GM06990 (cell line): ENCODE results near the gene EEPD1.
"Not testable (repeated sequence)": the region's sequence is repeated elsewhere in the genome, so short reads cannot be mapped to it uniquely, and the experiment has no call there.

ENCODE experiments used
- DNase-seq: peaks from one replicate; pipeline ENCODE4 v3.0.0-alpha.2; 2011; ENCODE audit not compliant: insufficient read length; ENCODE audit errors: extremely low read depth
- H3K27me3 ChIP-seq: replicated peaks from 2 replicates; pipeline ENCODE4 v1.6.0; 2011; ENCODE audit warnings: low read length; ENCODE audit not compliant: control insufficient read depth, insufficient read depth
- H3K36me3 ChIP-seq: 2 replicates; pipeline ENCODE4 v1.5.1; 2011; ENCODE audit warnings: low read length; ENCODE audit not compliant: control insufficient read depth, insufficient read depth
- H3K4me3 ChIP-seq: replicated peaks from 2 replicates; pipeline ENCODE4 v1.5.1; 2011; ENCODE audit warnings: low read depth, mild to moderate bottlenecking, control low read depth, low read length
- TF ChIP-seq, protein P1 (sequence below): IDR thresholded peaks from 2 replicates; pipeline ENCODE4 v1.5.1; 2011; ENCODE audit warnings: low read length, control low read depth, mild to moderate bottlenecking, inconsistent platforms; ENCODE audit not compliant: insufficient read depth, poor library complexity, severe bottlenecking

Gene EEPD1

GRCh38 chr7:36152756-36153570 is at the start of gene EEPD1:
Gene EEPD1, plus strand, starts transcription at chr7:36153254. Its CDS starts 1,071 bp downstream, at chr7:36154325.
- Histone ChIP-seq H3K27me3 (no peaks in the 10 kb centered on the region; the same call in none of the 2 replicates), H3K36me3 (no peaks in the 10 kb centered on the region), H3K4me3 (peak within 1 kb of the TSS; percentile 62)
- DNase-seq: peak; percentile 96
- TF ChIP-seq, protein P1, sequence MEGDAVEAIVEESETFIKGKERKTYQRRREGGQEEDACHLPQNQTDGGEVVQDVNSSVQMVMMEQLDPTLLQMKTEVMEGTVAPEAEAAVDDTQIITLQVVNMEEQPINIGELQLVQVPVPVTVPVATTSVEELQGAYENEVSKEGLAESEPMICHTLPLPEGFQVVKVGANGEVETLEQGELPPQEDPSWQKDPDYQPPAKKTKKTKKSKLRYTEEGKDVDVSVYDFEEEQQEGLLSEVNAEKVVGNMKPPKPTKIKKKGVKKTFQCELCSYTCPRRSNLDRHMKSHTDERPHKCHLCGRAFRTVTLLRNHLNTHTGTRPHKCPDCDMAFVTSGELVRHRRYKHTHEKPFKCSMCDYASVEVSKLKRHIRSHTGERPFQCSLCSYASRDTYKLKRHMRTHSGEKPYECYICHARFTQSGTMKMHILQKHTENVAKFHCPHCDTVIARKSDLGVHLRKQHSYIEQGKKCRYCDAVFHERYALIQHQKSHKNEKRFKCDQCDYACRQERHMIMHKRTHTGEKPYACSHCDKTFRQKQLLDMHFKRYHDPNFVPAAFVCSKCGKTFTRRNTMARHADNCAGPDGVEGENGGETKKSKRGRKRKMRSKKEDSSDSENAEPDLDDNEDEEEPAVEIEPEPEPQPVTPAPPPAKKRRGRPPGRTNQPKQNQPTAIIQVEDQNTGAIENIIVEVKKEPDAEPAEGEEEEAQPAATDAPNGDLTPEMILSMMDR: no peak

DNA sequence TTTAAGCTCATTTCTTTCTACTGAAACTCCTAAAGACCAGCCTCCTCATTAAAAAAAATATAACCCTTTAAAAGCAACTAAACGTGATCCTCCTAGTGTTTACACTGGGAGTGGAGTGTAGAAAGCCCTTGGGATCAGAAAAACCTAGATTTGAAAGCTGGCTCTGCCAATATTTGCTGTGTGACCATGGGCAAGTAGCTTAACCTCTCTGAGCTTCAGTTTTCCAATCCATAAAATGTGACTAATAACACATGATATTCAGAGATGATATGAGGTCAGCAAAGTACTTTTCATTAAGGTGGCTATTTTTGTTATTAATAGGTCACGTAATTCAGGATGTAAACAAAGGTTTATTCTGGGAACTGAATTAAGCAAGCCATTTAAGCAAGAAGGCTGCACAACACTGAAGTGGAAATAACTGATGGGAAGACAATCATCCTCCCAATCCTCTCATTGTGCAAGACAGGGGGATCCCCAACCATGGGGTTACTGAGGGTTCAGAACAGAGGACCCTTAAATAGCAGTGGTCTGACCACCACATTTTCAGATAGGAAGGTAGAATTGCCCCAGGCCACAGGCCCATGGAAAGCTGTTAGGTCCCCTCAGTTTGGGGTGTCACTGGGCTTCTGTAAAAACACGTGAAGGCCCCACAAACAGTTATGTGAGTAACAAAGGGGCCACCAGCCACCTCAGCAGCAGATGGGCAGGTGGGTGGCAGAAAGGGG is 49.1 kb upstream of the EEPD1 start:
- Histone ChIP-seq H3K36me3 (no peaks in the 10 kb centered on the region), H3K4me3 (no peak overlapping the region), H3K27me3 (no peaks in the 10 kb centered on the region; the same call in none of the 2 replicates)
- TF ChIP-seq, protein P1: no peak
- DNase-seq: no peak

DNA sequence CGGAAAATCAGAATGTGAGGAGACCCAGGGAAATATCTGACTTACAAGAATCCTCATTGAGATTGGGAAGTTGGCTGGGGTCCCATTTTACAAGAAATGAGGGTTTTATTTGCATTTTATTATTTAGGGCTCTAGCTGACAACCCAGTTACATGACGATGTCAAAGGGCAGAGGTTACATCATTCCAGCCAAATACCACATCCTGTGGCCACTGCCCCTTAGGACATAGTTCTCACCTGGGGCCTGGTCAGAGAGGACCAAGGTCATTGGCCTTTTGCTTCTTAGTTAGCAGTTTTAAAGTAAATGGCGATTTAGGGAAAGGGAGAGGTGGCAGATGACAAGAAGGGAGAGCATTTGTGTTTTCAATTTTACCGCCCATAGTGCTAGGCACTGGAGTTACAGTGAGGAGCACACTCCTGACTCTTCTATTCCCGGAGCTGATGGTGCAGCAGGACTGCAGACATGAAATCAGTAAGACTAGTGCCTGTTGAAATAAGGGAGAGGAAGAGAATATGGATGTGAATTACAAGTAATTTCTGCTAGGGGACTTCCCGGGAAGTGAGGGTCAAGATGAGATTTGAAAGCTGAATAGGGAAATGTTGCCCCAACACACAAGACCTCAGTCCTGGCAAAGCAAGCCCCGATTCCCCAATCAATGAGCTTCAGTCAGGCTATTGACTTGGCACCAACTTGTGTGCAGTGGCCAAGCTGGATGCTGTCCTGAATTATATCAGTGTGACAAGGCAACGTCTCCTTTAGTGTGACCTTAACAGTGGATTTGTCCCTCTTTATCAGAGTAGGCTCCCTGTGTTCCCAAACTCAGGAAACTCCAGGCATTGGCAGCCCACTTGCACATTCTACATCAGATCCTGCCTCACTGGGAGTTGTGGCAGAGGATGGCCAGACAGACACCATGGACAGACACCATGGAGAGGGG is 45.8 kb upstream of the EEPD1 start:
- not testable (repeated sequence) for DNase-seq, H3K36me3 ChIP-seq, H3K27me3 ChIP-seq, H3K4me3 ChIP-seq

- TF ChIP-seq, protein P1: no peak
- H3K4me3 ChIP-seq: no peak overlapping the region
- no peaks in the 10 kb centered on the region; the same call in none of the 2 replicates for H3K27me3 ChIP-seq
- no peaks in the 10 kb centered on the region for H3K36me3 ChIP-seq
- no peak for DNase-seq
Observed at GRCh38 chr7:36107926-36108631, 45.0 kb upstream of the EEPD1 start.

DNA sequence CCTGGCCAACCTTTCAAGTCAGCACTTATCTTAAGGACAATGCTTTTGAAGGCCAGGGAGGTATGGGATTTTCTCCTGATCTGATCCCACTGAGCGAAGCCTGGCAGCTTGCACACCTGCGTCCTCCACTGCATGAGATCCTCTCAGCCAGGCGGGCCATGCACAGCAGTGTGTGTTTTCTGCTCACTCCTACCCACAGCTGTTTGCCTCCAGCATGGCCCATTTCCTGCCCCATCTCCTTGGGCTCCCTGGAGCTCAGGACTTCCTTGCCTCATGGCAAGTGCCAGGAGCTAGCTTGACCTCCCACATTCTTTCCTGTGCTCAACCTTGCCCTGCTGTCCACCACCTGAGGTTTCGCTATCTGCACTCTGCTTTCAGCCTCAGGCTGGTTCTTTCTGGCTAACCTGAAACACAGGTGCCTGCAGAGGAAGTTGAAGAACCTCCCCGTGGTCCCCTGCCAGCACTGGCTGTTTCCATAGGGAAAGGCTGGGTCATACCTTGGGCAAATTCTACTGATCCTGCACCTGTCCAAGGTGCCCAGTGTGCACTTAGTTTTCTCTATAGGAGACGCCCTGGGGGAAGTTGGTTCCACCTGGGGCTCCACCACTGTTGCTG is 43.9 kb upstream of the EEPD1 start:
- Histone ChIP-seq H3K36me3 (no peaks in the 10 kb centered on the region), H3K27me3 (no peaks in the 10 kb centered on the region; the same call in none of the 2 replicates), H3K4me3 (no peak overlapping the region)
- TF ChIP-seq, protein P1: no peak
- no peak for DNase-seq
